ENCODE measurements around the gene FXYD2. TPM values are rescaled to one million over a fixed set of nuclear protein-coding genes. Genes with fewer than 3 reads are reported as not detected.

Gene FXYD2
- total and polyA plus RNA-seq, 10 of the 15 experiments (the other 5 are each of a cell fraction or from before 2014, with no cell fraction given), result 1.2 to 4.5 (median 2.4) TPM

GRCh38 chr11:117771841-117772240, 52.7 kb downstream of the FXYD2 start:
- TF ChIP-seq EZH2 (IDR thresholded peaks at IDR 0.05; ENCODE audit: borderline replicate concordance, control insufficient read depth, low read depth, low read length), result no peak
- TF ChIP-seq BACH1 (IDR thresholded peaks at IDR 0.05; ENCODE audit: borderline replicate concordance), result no peak
- TF ChIP-seq ATF2 (IDR thresholded peaks at IDR 0.05; ENCODE audit: low read length), result no peak
- TF ChIP-seq TBL1XR1 (IDR thresholded peaks at IDR 0.05; ENCODE audit: low read depth, low read length), result no peak
- TF ChIP-seq TCF12 (IDR thresholded peaks at IDR 0.05; ENCODE audit: low read depth, low read length), result no peak
- no peak for TF ChIP-seq ZBTB33 (IDR thresholded peaks at IDR 0.05)
- TF ChIP-seq GABPA (IDR thresholded peaks at IDR 0.05; ENCODE audit: low read depth), result no peak
- TF ChIP-seq STAT3 (IDR thresholded peaks at IDR 0.05; ENCODE audit: low read depth, low read length), result no peak
- no peak for TF ChIP-seq E2F4 (IDR thresholded peaks at IDR 0.05; ENCODE audit: low read depth, low read length)
- no peak for TF ChIP-seq RCOR1 (conservative IDR thresholded peaks at IDR 0.05; ENCODE audit: low read depth, low read length)
- TF ChIP-seq PAX5 (IDR thresholded peaks at IDR 0.05; ENCODE audit: borderline replicate concordance, low read depth, low read length), result no peak
- no peak for TF ChIP-seq RELB (IDR thresholded peaks at IDR 0.05; ENCODE audit: low read depth)
- Histone ChIP-seq H4K20me1 (ENCODE audit: control insufficient read depth, insufficient read depth) (no peaks in the 10 kb centered on the region), H3K9me3 (replicated peaks; ENCODE audit: control insufficient read depth, insufficient read depth, low read length) (no peaks in the 10 kb centered on the region), H3K4me3 (no peak overlapping the region), H3K27ac (ENCODE audit: control insufficient read depth, insufficient read depth) (no peak overlapping the region), H3K36me3 (ENCODE audit: control insufficient read depth in 2 of 2, insufficient read depth in 2 of 2, low read length in 1 of 2) (no peaks in the 10 kb centered on the region), H3K79me2 (ENCODE audit: control insufficient read depth, insufficient read depth, low read length) (no peaks in the 10 kb centered on the region), H3K27me3 (replicated peaks in 1 of 2; ENCODE audit: control insufficient read depth in 2 of 2, insufficient read depth in 2 of 2, low read length in 1 of 2) (peaks cover 2 to 3% of the 10 kb centered on the region in 2 experiments), H3K9ac (ENCODE audit: control insufficient read depth, insufficient read depth, low read length) (no peak overlapping the region), H3K4me1 (ENCODE audit: control insufficient read depth, insufficient read depth, low read length) (no peaks in the 10 kb centered on the region), H2AFZ (ENCODE audit: control insufficient read depth, low read depth, low read length) (no peak overlapping the region), H3K4me2 (ENCODE audit: control insufficient read depth, insufficient read depth) (no peak overlapping the region)
- POLR2A ChIA-PET, result no interaction called here
- DNase-seq (ENCODE audit: low read depth, low spot score) (no peak), ATAC-seq (no peak), FAIRE-seq (no peak)
- intact Hi-C loops (cut with micrococcal nuclease; ENCODE audit: unreplicated experiment) (no loop called here), in situ Hi-C loops (cut with MboI) (no loop called here)
- RAD21 ChIA-PET (ENCODE audit: unreplicated experiment), result no interaction called here
- SMC1A ChIA-PET (ENCODE audit: uncharacterized antibody, unreplicated experiment), result no interaction called here
- 34% methylated on average over 7 of the region's 7 CpGs for whole genome bisulfite sequencing (ENCODE audit: insufficient coverage, insufficient replicate concordance, low lambda C conversion rate, missing lambda C conversion rate)
- CTCF ChIA-PET, result interaction anchor here (0.7 kb wide), 1 partner anchor 445 kb away, joined by 3 read pairs; no protein-coding TSS in a partner anchor
- no TSS peak for BruUV-seq (replicated peaks)
